ENCODE measurements around the gene CYP2R1. TPM values are rescaled to one million over a fixed set of nuclear protein-coding genes. Genes with fewer than 3 reads are reported as not detected.

CYP2R1 gene
- total and polyA plus RNA-seq, 2 of the 8 experiments (the other 6 are each of a cell fraction or from before 2014, with no cell fraction given) = 8.3 to 12.9 TPM

DNA sequence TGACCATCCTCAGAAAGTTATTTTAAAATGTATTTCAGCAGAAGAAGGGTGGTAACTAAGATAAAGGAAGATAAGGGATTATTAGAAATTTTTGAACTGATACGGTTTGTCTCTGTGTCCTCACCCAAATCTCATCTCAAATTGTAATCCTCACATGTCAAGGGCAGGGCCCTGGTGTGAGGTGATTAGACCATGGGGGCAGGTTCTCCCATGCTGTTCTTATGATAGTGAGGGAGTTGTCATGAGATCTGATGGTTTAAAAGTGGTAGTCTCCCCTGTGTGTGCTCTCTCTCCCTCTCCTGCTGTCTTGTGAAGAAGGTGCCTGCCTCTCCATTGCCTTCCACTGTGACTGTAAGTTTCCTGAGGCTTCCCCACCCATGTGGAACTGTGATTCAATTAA, 36.1 kb downstream of the CYP2R1 start:
- Histone ChIP-seq H3K36me3 (ENCODE audit: control insufficient read depth in 2 of 4, insufficient read depth in 4 of 4, low read length in 3 of 4) (no peaks in the 10 kb centered on the region), H3K18ac (ENCODE audit: extremely low read depth, low read length) (no peak overlapping the region), H3K9me3 (ENCODE audit: insufficient read depth in 2 of 2, low read depth in 1 of 2, low read length in 1 of 2) (no peaks in the 10 kb centered on the region), H2AFZ (ENCODE audit: low read length) (no peak overlapping the region), H3K9ac (replicated peaks in 1 of 4; ENCODE audit: extremely low read depth in 1 of 4, low read depth in 3 of 4, low read length in 3 of 4) (no peak overlapping the region), H2BK15ac (ENCODE audit: low read length) (no peak overlapping the region), H3K79me2 (ENCODE audit: control insufficient read depth in 1 of 2, insufficient read depth in 2 of 2, low read length in 2 of 2) (no peaks in the 10 kb centered on the region), H3K4me3 (ENCODE audit: extremely low read depth in 1 of 4, insufficient read depth in 2 of 4, low read depth in 3 of 4, low read length in 4 of 4) (no peak overlapping the region), H2BK120ac (replicated peaks; ENCODE audit: low read depth, low read length) (no peak overlapping the region), H4K91ac (replicated peaks; ENCODE audit: insufficient read length, low read length) (no peak overlapping the region), H2BK20ac (ENCODE audit: low read length) (no peak overlapping the region), H3K27me3 (replicated peaks in 1 of 4; ENCODE audit: control insufficient read depth in 3 of 4, extremely low read depth in 1 of 4, insufficient read depth in 3 of 4, low read length in 3 of 4) (no peaks in the 10 kb centered on the region), H3K23me2 (ENCODE audit: low read depth, low read length) (no peaks in the 10 kb centered on the region), H3K4me1 (replicated peaks in 1 of 4; ENCODE audit: control insufficient read depth in 3 of 4, insufficient read depth in 4 of 4, low read length in 3 of 4) (no peaks in the 10 kb centered on the region), H3K4me2 (ENCODE audit: insufficient read depth in 1 of 2, low read depth in 2 of 2, low read length in 2 of 2) (no peak overlapping the region), H3K79me1 (ENCODE audit: low read depth, low read length) (no peaks in the 10 kb centered on the region), H4K5ac (ENCODE audit: insufficient read length, low read depth, low read length) (no peak overlapping the region), H3K4ac (replicated peaks; ENCODE audit: insufficient read length, low read depth, low read length) (no peak overlapping the region), H2BK5ac (ENCODE audit: low read depth, low read length) (no peak overlapping the region), H4K20me1 (replicated peaks in 1 of 2; ENCODE audit: control insufficient read depth in 1 of 2, insufficient read depth in 2 of 2, low read length in 2 of 2) (no peaks in the 10 kb centered on the region), H2AK5ac (ENCODE audit: low read depth, low read length) (no peak overlapping the region), H3K23ac (ENCODE audit: insufficient read length) (no peak overlapping the region), H3K56ac (replicated peaks; ENCODE audit: insufficient read length, low read depth, low read length) (no peak overlapping the region), H4K8ac (ENCODE audit: extremely low read depth, insufficient read depth, low read length) (no peak overlapping the region), H3K27ac (ENCODE audit: low read depth, low read length) (no peak overlapping the region), H3K14ac (ENCODE audit: insufficient read length) (no peak overlapping the region), H2BK12ac (ENCODE audit: low read depth, low read length) (no peak overlapping the region)
- WGBS, 2 experiments (ENCODE audit: extremely low coverage in 1 of 2, insufficient coverage in 1 of 2, insufficient read length in 1 of 2, insufficient replicate concordance in 2 of 2, low coverage in 1 of 2, low lambda C conversion rate in 2 of 2, missing lambda C conversion rate in 1 of 2) = 100% methylated on average over 1 of the region's 1 CpG; no CpG with 5 or more reads in 1 of the 2 experiments
- FAIRE-seq = no peak
- ChIA-PET CTCF (ENCODE audit: partially characterized antibody) (interaction anchor here (0.7 kb wide), 1 partner anchor 52 kb away, joined by 3 read pairs; no protein-coding TSS in a partner anchor), POLR2A (ENCODE audit: partially characterized antibody) (no interaction called here)
- TF ChIP-seq CEBPB (IDR thresholded peaks at IDR 0.05; ENCODE audit: low read depth, low read length) = no peak
- TF ChIP-seq, protein P1, sequence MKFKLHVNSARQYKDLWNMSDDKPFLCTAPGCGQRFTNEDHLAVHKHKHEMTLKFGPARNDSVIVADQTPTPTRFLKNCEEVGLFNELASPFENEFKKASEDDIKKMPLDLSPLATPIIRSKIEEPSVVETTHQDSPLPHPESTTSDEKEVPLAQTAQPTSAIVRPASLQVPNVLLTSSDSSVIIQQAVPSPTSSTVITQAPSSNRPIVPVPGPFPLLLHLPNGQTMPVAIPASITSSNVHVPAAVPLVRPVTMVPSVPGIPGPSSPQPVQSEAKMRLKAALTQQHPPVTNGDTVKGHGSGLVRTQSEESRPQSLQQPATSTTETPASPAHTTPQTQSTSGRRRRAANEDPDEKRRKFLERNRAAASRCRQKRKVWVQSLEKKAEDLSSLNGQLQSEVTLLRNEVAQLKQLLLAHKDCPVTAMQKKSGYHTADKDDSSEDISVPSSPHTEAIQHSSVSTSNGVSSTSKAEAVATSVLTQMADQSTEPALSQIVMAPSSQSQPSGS (IDR thresholded peaks at IDR 0.05; ENCODE audit: low read length) = no peak
- no peak for TF ChIP-seq CTBP2 (IDR thresholded peaks at IDR 0.05; ENCODE audit: borderline replicate concordance, insufficient read depth, insufficient read length, low read length)
- TF ChIP-seq SRF (IDR thresholded peaks at IDR 0.05; ENCODE audit: low read depth, low read length) = no peak
- no peak for DNase-seq (ENCODE audit: low read depth in 1 of 2, low spot score in 2 of 2)
